Measurements from ENCODE around the gene SPAG9. TPM values are rescaled to one million over a fixed set of nuclear protein-coding genes. Genes with fewer than 3 reads are reported as not detected.

SPAG9 gene
- total and polyA plus RNA-seq, 4 donors, result 179 to 268 (median 220) TPM

- Histone ChIP-seq H3K36me3 (ENCODE audit: control insufficient read depth, insufficient read depth, low read length) (peaks cover 12% of the 10 kb centered on the region), H3K4me3 (ENCODE audit: low read depth, low read length) (no peak overlapping the region), H3K4me1 (ENCODE audit: control insufficient read depth, insufficient read depth, low read length) (no peaks in the 10 kb centered on the region), H3K27ac (ENCODE audit: low read depth, low read length) (no peak overlapping the region), H3K27me3 (ENCODE audit: control insufficient read depth, insufficient read depth, low read length) (no peaks in the 10 kb centered on the region), H3K9me3 (ENCODE audit: control insufficient read depth, insufficient read depth, low read length) (no peaks in the 10 kb centered on the region)
- DNase-seq (ENCODE audit: low read depth in 4 of 6, low spot score in 6 of 6), result no peak
- WGBS (ENCODE audit: insufficient coverage), result no CpG with 5 or more reads among the region's 2 CpGs
These were observed 157.5 kb downstream of the SPAG9 start for GRCh38 chr17:50963139-50963538.

DNA sequence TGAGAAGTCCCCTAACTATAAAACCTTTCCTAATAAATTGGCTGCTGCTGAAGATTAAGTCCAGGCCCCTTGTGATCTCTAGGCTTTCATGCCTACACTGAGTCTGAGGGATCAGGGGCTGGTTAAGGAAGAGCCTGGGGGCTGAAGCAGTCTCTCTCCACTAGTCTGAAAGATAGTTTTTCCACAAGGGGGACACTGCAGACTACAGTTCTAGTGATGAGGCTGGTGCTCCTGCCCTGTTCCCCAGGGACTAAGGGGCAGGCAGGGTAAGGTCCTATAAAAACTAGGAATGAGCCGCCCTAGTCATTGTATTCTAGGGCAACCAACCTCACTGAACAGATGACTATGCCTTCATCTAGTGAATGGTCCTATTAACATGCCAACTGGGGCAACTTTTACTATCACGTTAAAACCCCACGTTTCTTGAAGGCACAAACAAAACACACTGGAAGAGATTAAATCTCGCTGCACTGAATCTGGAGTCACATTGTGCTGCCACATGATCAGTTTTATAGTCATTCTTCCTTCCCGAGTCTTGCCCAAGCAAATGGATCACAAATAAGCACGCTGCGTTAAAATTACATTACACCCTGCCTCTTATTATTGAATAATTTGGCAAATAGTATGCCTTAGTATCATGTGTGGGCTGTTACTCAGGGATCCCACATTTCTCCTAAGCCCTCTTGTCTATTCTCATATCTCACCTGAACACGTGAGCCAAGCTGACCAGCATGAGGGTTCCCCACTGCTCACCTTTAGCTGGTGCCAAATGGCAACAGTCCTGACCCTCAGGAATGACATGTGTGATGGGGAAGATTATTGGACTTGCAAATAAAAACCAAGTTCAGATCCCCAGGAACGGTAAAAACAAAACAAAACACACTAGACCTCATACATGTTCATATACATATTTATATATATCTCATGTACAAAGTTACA lies 159.1 kb downstream of the SPAG9 start:
- Histone ChIP-seq H3K27me3 (ENCODE audit: control insufficient read depth, insufficient read depth, low read length) (no peaks in the 10 kb centered on the region), H3K4me3 (ENCODE audit: low read depth, low read length) (no peak overlapping the region), H3K27ac (ENCODE audit: low read depth, low read length) (no peak overlapping the region), H3K9me3 (ENCODE audit: control insufficient read depth, insufficient read depth, low read length) (no peaks in the 10 kb centered on the region), H3K4me1 (ENCODE audit: control insufficient read depth, insufficient read depth, low read length) (peaks cover 5% of the 10 kb centered on the region), H3K36me3 (ENCODE audit: control insufficient read depth, insufficient read depth, low read length) (peaks cover 8% of the 10 kb centered on the region)
- DNase-seq (ENCODE audit: low read depth in 4 of 6, low spot score in 6 of 6), result no peak
- 60% methylated on average over 4 of the region's 9 CpGs for WGBS (ENCODE audit: insufficient coverage)

DNA sequence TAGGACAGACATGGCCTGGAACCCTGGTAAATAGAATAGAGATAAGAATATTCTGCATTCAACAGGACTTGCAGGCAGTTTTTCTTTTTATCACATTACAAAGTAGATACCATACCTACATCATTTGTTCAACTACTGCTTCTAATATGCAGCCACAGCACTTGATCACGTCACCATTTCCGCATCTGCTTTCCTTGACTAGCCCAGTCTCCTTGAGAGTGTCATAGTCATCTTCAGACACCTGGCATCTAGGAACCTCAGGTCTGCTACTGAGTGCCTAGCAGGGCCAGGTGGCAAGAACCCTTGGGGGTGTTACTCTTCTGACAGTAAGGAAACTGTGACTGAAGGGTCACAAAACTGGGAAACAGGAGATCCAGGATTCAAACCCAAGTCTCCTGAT lies 161.3 kb downstream of the SPAG9 start:
- H3K27ac ChIP-seq (ENCODE audit: low read depth, low read length), result no peak overlapping the region
- H3K4me3 ChIP-seq (ENCODE audit: low read depth, low read length), result no peak overlapping the region
- DNase-seq (ENCODE audit: low read depth in 4 of 6, low spot score in 6 of 6), result no peak
- no peaks in the 10 kb centered on the region for H3K27me3 ChIP-seq (ENCODE audit: control insufficient read depth, insufficient read depth, low read length)
- peaks cover 22% of the 10 kb centered on the region for H3K4me1 ChIP-seq (ENCODE audit: control insufficient read depth, insufficient read depth, low read length)
- H3K9me3 ChIP-seq (ENCODE audit: control insufficient read depth, insufficient read depth, low read length), result no peaks in the 10 kb centered on the region
- H3K36me3 ChIP-seq (ENCODE audit: control insufficient read depth, insufficient read depth, low read length), result peaks cover 6% of the 10 kb centered on the region
- WGBS (ENCODE audit: insufficient coverage), result 100% methylated on average over 2 of the region's 2 CpGs

DNA sequence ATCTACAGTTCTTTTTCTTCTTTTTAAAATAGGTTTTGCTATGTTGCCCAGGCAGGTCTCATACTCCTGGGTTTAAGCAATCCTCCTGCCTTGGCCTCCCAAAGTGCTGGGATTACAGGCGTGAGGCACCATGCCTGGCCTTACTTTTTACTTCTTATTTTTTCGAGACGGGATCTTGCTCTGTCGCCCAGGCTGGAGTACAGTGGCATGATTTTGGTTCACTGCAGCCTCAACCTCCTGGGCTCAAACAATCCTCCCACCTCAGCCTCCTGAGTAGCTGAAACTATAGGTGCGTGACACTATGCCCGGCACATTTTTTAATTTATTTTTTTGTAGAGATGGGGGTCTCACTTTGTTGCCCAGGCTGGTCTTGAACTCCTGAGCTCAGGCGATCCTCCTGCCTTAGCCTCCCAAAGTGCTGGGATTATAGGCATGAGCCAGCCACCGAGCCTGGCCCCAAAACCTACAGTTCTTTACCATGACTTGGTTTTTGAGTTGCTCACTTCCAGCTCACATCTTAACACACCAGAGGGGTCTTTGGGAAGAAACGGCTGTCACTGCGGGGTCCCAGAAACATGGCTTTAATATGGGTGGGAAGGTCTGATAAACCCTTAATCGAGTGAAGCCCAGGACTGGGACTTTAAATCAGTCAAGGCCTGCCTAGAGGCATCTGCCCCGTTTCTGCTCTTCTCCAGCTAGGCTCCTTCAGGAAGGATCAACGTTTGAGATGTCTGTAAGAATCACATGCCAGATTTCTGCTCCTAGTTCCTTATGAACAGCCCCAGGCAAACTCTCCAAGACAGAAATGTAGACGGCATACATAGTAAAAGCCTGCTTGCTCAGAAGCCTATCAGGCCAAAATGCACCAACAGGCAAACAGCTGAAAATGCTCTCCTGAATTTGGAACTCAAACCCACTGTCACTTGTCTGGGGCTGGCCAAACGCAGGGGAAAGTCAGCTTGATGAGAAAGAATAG lies 162.8 kb downstream of the SPAG9 start:
- Histone ChIP-seq H3K27me3 (ENCODE audit: control insufficient read depth, insufficient read depth, low read length) (no peaks in the 10 kb centered on the region), H3K27ac (ENCODE audit: low read depth, low read length) (no peak overlapping the region), H3K4me3 (ENCODE audit: low read depth, low read length) (no peak overlapping the region), H3K36me3 (ENCODE audit: control insufficient read depth, insufficient read depth, low read length) (peaks cover 6% of the 10 kb centered on the region), H3K9me3 (ENCODE audit: control insufficient read depth, insufficient read depth, low read length) (no peaks in the 10 kb centered on the region), H3K4me1 (ENCODE audit: control insufficient read depth, insufficient read depth, low read length) (peaks cover 30% of the 10 kb centered on the region)
- WGBS (ENCODE audit: insufficient coverage), result 80% methylated on average over 5 of the region's 15 CpGs
- no peak for DNase-seq (ENCODE audit: low read depth in 4 of 6, low spot score in 6 of 6)

DNA sequence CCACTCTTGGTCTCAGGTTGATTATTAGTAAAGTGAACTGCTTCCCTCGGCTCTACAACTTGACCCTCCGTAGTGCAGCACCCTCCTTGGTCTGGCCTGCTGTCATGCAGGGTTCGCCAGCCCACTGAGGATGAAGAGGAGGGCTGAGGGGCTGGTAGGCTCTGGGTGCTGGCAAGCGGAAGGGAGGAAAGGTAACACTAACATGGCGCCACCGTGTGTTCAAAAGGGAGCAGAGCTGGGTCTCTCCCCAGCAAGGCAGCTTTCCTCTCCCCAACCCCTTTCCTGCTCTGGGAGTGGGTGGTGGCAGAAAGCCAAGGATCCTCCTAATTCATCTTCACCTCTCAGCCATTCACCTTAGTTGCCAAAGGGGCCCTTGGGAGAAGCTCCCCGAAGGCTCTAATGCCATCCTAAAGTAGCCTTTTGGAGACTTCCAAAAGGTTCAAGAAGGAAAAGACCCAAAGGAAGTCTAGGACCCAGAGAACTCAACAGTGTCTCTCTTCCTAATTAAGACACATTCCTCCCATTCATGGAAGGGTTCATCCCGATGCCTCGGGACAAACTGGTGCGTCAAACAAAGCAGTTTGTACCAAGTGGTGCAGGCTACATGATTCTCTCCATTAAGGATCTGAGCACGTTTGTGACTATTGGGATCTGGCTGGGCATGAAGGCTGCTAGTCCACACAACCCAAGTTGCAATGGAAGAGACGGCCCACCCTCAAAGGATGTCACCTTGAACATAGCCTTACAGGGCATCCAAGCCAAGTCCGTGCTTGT lies 163.7 kb downstream of the SPAG9 start:
- Histone ChIP-seq H3K4me3 (ENCODE audit: low read depth, low read length) (no peak overlapping the region), H3K27ac (ENCODE audit: low read depth, low read length) (no peak overlapping the region), H3K4me1 (ENCODE audit: control insufficient read depth, insufficient read depth, low read length) (peaks cover 30% of the 10 kb centered on the region), H3K9me3 (ENCODE audit: control insufficient read depth, insufficient read depth, low read length) (no peaks in the 10 kb centered on the region), H3K27me3 (ENCODE audit: control insufficient read depth, insufficient read depth, low read length) (no peaks in the 10 kb centered on the region), H3K36me3 (ENCODE audit: control insufficient read depth, insufficient read depth, low read length) (peaks cover 6% of the 10 kb centered on the region)
- 30% methylated on average over 9 of the region's 13 CpGs for WGBS (ENCODE audit: insufficient coverage)
- DNase-seq (ENCODE audit: low read depth in 4 of 6, low spot score in 6 of 6), result peak in 2 of 6 donors; percentile 85 to 90

- Histone ChIP-seq H3K36me3 (ENCODE audit: control insufficient read depth, insufficient read depth, low read length) (peaks cover 6% of the 10 kb centered on the region), H3K4me1 (ENCODE audit: control insufficient read depth, insufficient read depth, low read length) (peaks cover 30% of the 10 kb centered on the region), H3K27ac (ENCODE audit: low read depth, low read length) (no peak overlapping the region), H3K9me3 (ENCODE audit: control insufficient read depth, insufficient read depth, low read length) (no peaks in the 10 kb centered on the region), H3K27me3 (ENCODE audit: control insufficient read depth, insufficient read depth, low read length) (no peaks in the 10 kb centered on the region), H3K4me3 (ENCODE audit: low read depth, low read length) (no peak overlapping the region)
- WGBS (ENCODE audit: insufficient coverage), result 88% methylated on average over 3 of the region's 4 CpGs
- no peak for DNase-seq (ENCODE audit: low read depth in 4 of 6, low spot score in 6 of 6)
These were observed 164.3 kb downstream of the SPAG9 start for GRCh38 chr17:50956409-50956749.

DNA sequence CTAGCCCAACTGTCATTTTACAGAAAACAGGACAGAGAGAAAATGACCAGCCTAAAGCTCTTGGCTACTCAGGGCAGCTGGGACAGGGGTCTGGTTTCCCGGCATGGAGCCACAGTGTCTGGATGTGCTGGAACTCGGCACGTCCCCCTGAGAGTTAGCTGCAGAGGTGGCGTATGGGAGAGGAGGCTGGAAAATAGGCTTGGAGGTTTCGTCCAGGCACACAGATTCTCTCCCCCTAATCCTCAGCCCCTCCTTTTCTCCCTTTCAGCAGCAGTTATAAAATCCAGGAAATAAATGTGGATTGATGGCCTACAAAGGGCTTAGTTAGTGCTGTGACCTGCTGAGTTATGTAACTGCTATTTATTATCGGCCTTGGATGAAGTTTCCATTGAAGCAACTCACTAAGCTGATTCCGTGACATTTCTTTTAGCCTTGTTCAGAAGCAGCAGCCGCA lies 165.0 kb downstream of the SPAG9 start:
- 90% methylated on average over 3 of the region's 8 CpGs for WGBS (ENCODE audit: insufficient coverage)
- Histone ChIP-seq H3K27ac (ENCODE audit: low read depth, low read length) (peak overlapping the region; percentile 25), H3K27me3 (ENCODE audit: control insufficient read depth, insufficient read depth, low read length) (no peaks in the 10 kb centered on the region), H3K9me3 (ENCODE audit: control insufficient read depth, insufficient read depth, low read length) (no peaks in the 10 kb centered on the region), H3K4me3 (ENCODE audit: low read depth, low read length) (no peak overlapping the region), H3K36me3 (ENCODE audit: control insufficient read depth, insufficient read depth, low read length) (peaks cover under 1% of the 10 kb centered on the region), H3K4me1 (ENCODE audit: control insufficient read depth, insufficient read depth, low read length) (peaks cover 32% of the 10 kb centered on the region)
- DNase-seq (ENCODE audit: low read depth in 4 of 6, low spot score in 6 of 6), result no peak

DNA sequence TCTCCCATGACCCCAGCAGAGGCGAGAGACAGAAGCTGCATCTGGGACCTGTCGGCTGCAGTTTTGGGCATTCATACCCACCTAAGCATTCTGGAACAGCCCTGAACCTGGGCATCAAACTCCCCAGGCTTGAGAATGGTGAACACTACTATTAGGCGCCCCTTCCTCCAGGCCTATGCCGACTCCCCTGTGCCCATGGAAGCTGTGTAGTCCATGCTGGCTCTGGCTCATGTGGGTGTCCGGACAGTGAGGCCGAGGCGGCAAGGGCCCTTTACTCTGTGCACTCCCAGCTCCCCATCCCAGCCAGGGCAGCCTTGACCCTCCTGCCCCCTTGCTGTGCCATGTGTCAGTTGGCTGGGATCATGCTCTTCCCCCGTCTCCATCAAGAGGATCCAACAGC lies 165.5 kb downstream of the SPAG9 start:
- Histone ChIP-seq H3K27ac (ENCODE audit: low read depth, low read length) (peak overlapping the region; percentile 25), H3K27me3 (ENCODE audit: control insufficient read depth, insufficient read depth, low read length) (no peaks in the 10 kb centered on the region), H3K4me3 (ENCODE audit: low read depth, low read length) (no peak overlapping the region), H3K4me1 (ENCODE audit: control insufficient read depth, insufficient read depth, low read length) (peaks cover 38% of the 10 kb centered on the region), H3K36me3 (ENCODE audit: control insufficient read depth, insufficient read depth, low read length) (no peaks in the 10 kb centered on the region), H3K9me3 (ENCODE audit: control insufficient read depth, insufficient read depth, low read length) (no peaks in the 10 kb centered on the region)
- no peak for DNase-seq (ENCODE audit: low read depth in 4 of 6, low spot score in 6 of 6)
- WGBS (ENCODE audit: insufficient coverage), result 94% methylated on average over 6 of the region's 8 CpGs

DNA sequence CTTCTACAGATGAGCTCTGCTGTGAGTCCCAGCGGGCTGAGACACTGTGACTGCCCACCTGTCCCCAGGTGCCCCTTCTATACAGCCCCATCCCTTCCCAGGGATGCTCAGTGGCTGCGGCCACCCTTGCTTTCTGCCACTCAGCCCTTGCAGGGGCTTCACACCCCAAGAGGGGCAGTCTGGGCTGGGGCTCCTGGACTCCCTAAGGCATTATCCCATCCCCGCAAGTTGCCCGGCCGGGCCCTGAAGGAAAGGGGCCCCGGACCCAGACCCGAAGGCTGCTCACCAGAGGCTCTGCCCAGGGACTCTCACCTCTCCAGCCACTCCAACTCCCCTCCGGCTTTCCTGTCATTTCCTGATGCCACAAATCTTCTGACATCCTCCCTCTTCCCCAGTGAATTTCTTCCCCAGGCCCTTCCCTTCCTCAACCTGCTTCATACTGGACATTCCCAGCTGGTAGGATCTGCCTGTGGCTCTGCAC lies 166.0 kb downstream of the SPAG9 start:
- H3K4me3 ChIP-seq (ENCODE audit: low read depth, low read length), result no peak overlapping the region
- no peaks in the 10 kb centered on the region for H3K27me3 ChIP-seq (ENCODE audit: control insufficient read depth, insufficient read depth, low read length)
- DNase-seq (ENCODE audit: low read depth in 4 of 6, low spot score in 6 of 6), result no peak
- H3K27ac ChIP-seq (ENCODE audit: low read depth, low read length), result no peak overlapping the region
- 63% methylated on average over 8 of the region's 8 CpGs for WGBS (ENCODE audit: insufficient coverage)
- H3K9me3 ChIP-seq (ENCODE audit: control insufficient read depth, insufficient read depth, low read length), result no peaks in the 10 kb centered on the region
- H3K4me1 ChIP-seq (ENCODE audit: control insufficient read depth, insufficient read depth, low read length), result peaks cover 42% of the 10 kb centered on the region
- H3K36me3 ChIP-seq (ENCODE audit: control insufficient read depth, insufficient read depth, low read length), result no peaks in the 10 kb centered on the region

Measured in spinal cord (tissue), 10 donors.